Right cardiac atrium (tissue), 5 donors: Measurements from ENCODE around the gene SPECC1L. TPM values are rescaled to one million over a fixed set of nuclear protein-coding genes. Genes with fewer than 3 reads are reported as not detected.

Source experiments
- ATAC-seq, 2 donors: fragments of 200-7000 bp; cut with Tn5 transposase; one replicate each; pipeline versions ENCODE4 v1.8.0 to v1.9.1; 2020; ENCODE audit warnings: moderate library complexity in 2 of 2, mild to moderate bottlenecking in 1 of 2
- DNase-seq, 3 donors: peaks; one replicate each; pipeline ENCODE4 v3.0.0-alpha.2; 2020
- H3K27ac ChIP-seq: one replicate; pipeline ENCODE4 v1.5.1; 2013; ENCODE audit warnings: mild to moderate bottlenecking, low read length, control low read depth, moderate library complexity
- H3K27me3 ChIP-seq: one replicate; pipeline ENCODE4 v1.6.1; 2013; ENCODE audit not compliant: control insufficient read depth, insufficient read depth
- H3K4me1 ChIP-seq: one replicate; pipeline ENCODE4 v1.6.1; 2013; ENCODE audit warnings: low read length; ENCODE audit not compliant: control insufficient read depth, insufficient read depth
- H3K4me3 ChIP-seq: one replicate; pipeline ENCODE4 v1.5.1; 2013; ENCODE audit warnings: low read length, control low read depth
- H3K9me3 ChIP-seq: one replicate; pipeline ENCODE4 v1.6.1; 2013; ENCODE audit warnings: low read length; ENCODE audit not compliant: control insufficient read depth
- WGBS: extraction: QIAGEN DNeasy Blood & Tissue Kit; methylation state at CpG from one replicate; pipeline ENCODE4 v1.1.7; 2013; 5-methylcytosine and 5-hydroxymethylcytosine counted together
- intact Hi-C, 4 donors: fragments of 100-400 bp; cut with DNase I; formaldehyde crosslinking; loops; one replicate each; pipeline versions ENCODE4 v1.11.0 to v1.14.0; 2022 to 2023
- polyA plus RNA-seq: library from polyadenylated mRNA; stranded (reverse); fragments of 200-250 nt; gene quantifications from one replicate; pipeline ENCODE4 v1.2.3, GENCODE V29; 2013
- total RNA-seq, 4 donors: library from RNA; stranded (reverse); fragmentation: NEBNext Ultra II Directional; extraction: Animal tissue kit (Norgen Biotek cat#: 25700); gene quantifications; one replicate each; pipeline ENCODE4 v1.2.1, GENCODE V29; 2021
- donor health status: healthy with polysubstance abuse.
- donor health status: DM: no; HTN: yes; CAD: no.
- donor health status: DM: no; HTN: no; CAD: no.
- donor health status: DM: no; HTN: yes; CAD: no; lungs with severe emphysema.
- donor health status: DM: yes; HTN: yes; CAD: no.

SPECC1L gene
- total and polyA plus RNA-seq, 5 donors: 16.9 to 76.1 (median 67.9) TPM

GRCh38 chr22:24416095-24416494 lies 145.5 kb downstream of the SPECC1L start:
- Histone ChIP-seq H3K27me3 (no peaks in the 10 kb centered on the region), H3K27ac (no peak overlapping the region), H3K4me3 (no peak overlapping the region), H3K4me1 (peaks cover 6% of the 10 kb centered on the region), H3K9me3 (no peaks in the 10 kb centered on the region)
- peak in 1 of 3 donors; percentile 28 for DNase-seq
- WGBS: 95% methylated on average over 8 of the region's 8 CpGs
- intact Hi-C loops: loop anchor here in 1 of 4 donors (10.0 kb wide), 1 partner anchor 91 kb away; no protein-coding TSS in a partner anchor
- ATAC-seq: no peak

- H3K9me3 ChIP-seq: no peaks in the 10 kb centered on the region
- DNase-seq (no peak), ATAC-seq (no peak)
- no peak overlapping the region for H3K4me3 ChIP-seq
- no peak overlapping the region for H3K27ac ChIP-seq
- intact Hi-C loops: loop anchor here in 1 of 4 donors (10.0 kb wide), 1 partner anchor 92 kb away; no protein-coding TSS in a partner anchor
- H3K27me3 ChIP-seq: no peaks in the 10 kb centered on the region
- 80% methylated on average over 6 of the region's 6 CpGs for WGBS
- peaks cover 6% of the 10 kb centered on the region for H3K4me1 ChIP-seq
Measured at GRCh38 chr22:24416611-24417010, 146.0 kb downstream of the SPECC1L start.

GRCh38 chr22:24417200-24417599 lies 146.6 kb downstream of the SPECC1L start:
- WGBS: 91% methylated on average over 7 of the region's 7 CpGs
- Histone ChIP-seq H3K4me1 (peaks cover 6% of the 10 kb centered on the region), H3K4me3 (no peak overlapping the region), H3K27ac (no peak overlapping the region), H3K27me3 (no peaks in the 10 kb centered on the region), H3K9me3 (no peaks in the 10 kb centered on the region)
- intact Hi-C loops: loop anchor here in 1 of 4 donors (10.0 kb wide), 1 partner anchor 92 kb away; no protein-coding TSS in a partner anchor
- no peak for ATAC-seq
- peak in 1 of 3 donors; percentile 42 for DNase-seq

GRCh38 chr22:24417901-24418641 lies 147.4 kb downstream of the SPECC1L start:
- no peaks in the 10 kb centered on the region for H3K27me3 ChIP-seq
- intact Hi-C loops: loop anchor here in 1 of 4 donors (10.0 kb wide), 1 partner anchor 93 kb away; no protein-coding TSS in a partner anchor
- no peak for ATAC-seq
- no peak overlapping the region for H3K4me3 ChIP-seq
- no peak overlapping the region for H3K27ac ChIP-seq
- no peaks in the 10 kb centered on the region for H3K9me3 ChIP-seq
- 89% methylated on average over 16 of the region's 16 CpGs for WGBS
- peaks cover 6% of the 10 kb centered on the region for H3K4me1 ChIP-seq
- DNase-seq: peak in 2 of 3 donors; percentile 37 to 49

- H3K27me3 ChIP-seq: no peaks in the 10 kb centered on the region
- intact Hi-C loops: loop anchor here in 1 of 4 donors (10.0 kb wide), 1 partner anchor 94 kb away; no protein-coding TSS in a partner anchor
- peaks cover 6% of the 10 kb centered on the region for H3K4me1 ChIP-seq
- DNase-seq (peak in 1 of 3 donors; percentile 52), ATAC-seq (no peak)
- no peaks in the 10 kb centered on the region for H3K9me3 ChIP-seq
- WGBS: 62% methylated on average over 16 of the region's 16 CpGs
- H3K27ac ChIP-seq: no peak overlapping the region
- no peak overlapping the region for H3K4me3 ChIP-seq
Measured at GRCh38 chr22:24418786-24419474, 148.3 kb downstream of the SPECC1L start.

GRCh38 chr22:24419475-24419850 lies 148.8 kb downstream of the SPECC1L start:
- DNase-seq: peak in 2 of 3 donors; percentile 46 to 55
- H3K27ac ChIP-seq: no peak overlapping the region

GRCh38 chr22:24420072-24420976 lies 149.7 kb downstream of the SPECC1L start:
- peak overlapping the region; percentile 6 for H3K27ac ChIP-seq
- peak; percentile 22 to 42 for ATAC-seq
- 51% methylated on average over 18 of the region's 18 CpGs for WGBS
- no peaks in the 10 kb centered on the region for H3K9me3 ChIP-seq
- peaks cover 6% of the 10 kb centered on the region for H3K4me1 ChIP-seq
- H3K27me3 ChIP-seq: no peaks in the 10 kb centered on the region
- intact Hi-C loops: loop anchor here in 2 of 4 donors (5.0 to 10.0 kb wide), 4 partner anchors 54 to 97 kb away; no protein-coding TSS in a partner anchor
- DNase-seq: peak in 2 of 3 donors; percentile 68 to 73
- H3K4me3 ChIP-seq: no peak overlapping the region

More at GRCh38 chr22:24419475-24419850, 148.8 kb downstream of the SPECC1L start:
- ATAC-seq: no peak
- Histone ChIP-seq H3K27me3 (no peaks in the 10 kb centered on the region), H3K9me3 (no peaks in the 10 kb centered on the region), H3K4me1 (peaks cover 6% of the 10 kb centered on the region), H3K4me3 (no peak overlapping the region)
- intact Hi-C loops: loop anchor here in 1 of 4 donors (10.0 kb wide), 1 partner anchor 95 kb away; no protein-coding TSS in a partner anchor
- WGBS: 50% methylated on average over 7 of the region's 7 CpGs

GRCh38 chr22:24420977-24421343 lies 150.3 kb downstream of the SPECC1L start:
- ATAC-seq: no peak
- Histone ChIP-seq H3K27me3 (no peaks in the 10 kb centered on the region), H3K9me3 (no peaks in the 10 kb centered on the region), H3K4me1 (peaks cover 6% of the 10 kb centered on the region), H3K27ac (no peak overlapping the region), H3K4me3 (no peak overlapping the region)
- intact Hi-C loops: loop anchor here in 2 of 4 donors (5.0 to 10.0 kb wide), 4 partner anchors 54 to 96 kb away; no protein-coding TSS in a partner anchor
- DNase-seq: peak in 1 of 3 donors; percentile 52
- 58% methylated on average over 11 of the region's 11 CpGs for WGBS

- intact Hi-C loops: loop anchor here in 2 of 4 donors (5.0 to 10.0 kb wide), 4 partner anchors 53 to 96 kb away; no protein-coding TSS in a partner anchor
- DNase-seq: peak in 1 of 3 donors; percentile 52
- 60% methylated on average over 9 of the region's 9 CpGs for WGBS
Measured at GRCh38 chr22:24421428-24421931, 150.8 kb downstream of the SPECC1L start.

More at GRCh38 chr22:24421428-24421931, 150.8 kb downstream of the SPECC1L start:
- Histone ChIP-seq H3K4me1 (peaks cover 6% of the 10 kb centered on the region), H3K4me3 (no peak overlapping the region), H3K9me3 (no peaks in the 10 kb centered on the region), H3K27me3 (no peaks in the 10 kb centered on the region), H3K27ac (no peak overlapping the region)
- no peak for ATAC-seq
